Activated naive CD8-positive, alpha-beta T cell treated with anti-CD3 and anti-CD28 coated beads, Interleukin-2, amount 50 U/mL, for 24 hours (primary cell): Measurements from ENCODE around the gene XG.
"Not testable (repeated sequence)": the region's sequence is repeated elsewhere in the genome, so short reads cannot be mapped to it uniquely, and the experiment has no call there.

Experiments used
- ATAC-seq: fragments of 150-1000 bp; cut with Tn5 transposase; one replicate; pipeline ENCODE4 v1.10.0; 2021
- DNase-seq: peaks from one replicate; pipeline ENCODE4 v3.0.0; 2021
- H3K27ac Mint-ChIP-seq: one replicate; pipeline ENCODE4 v1.8.0; 2021; ENCODE audit warnings: mild to moderate bottlenecking, mixed read lengths
- H3K27me3 Mint-ChIP-seq: one replicate; pipeline ENCODE4 v1.8.0; 2021; ENCODE audit warnings: mixed read lengths
- H3K36me3 Mint-ChIP-seq: one replicate; pipeline ENCODE4 v1.8.0; 2021; ENCODE audit warnings: low read depth, mixed read lengths
- H3K4me1 Mint-ChIP-seq: one replicate; pipeline ENCODE4 v1.8.0; 2021; ENCODE audit warnings: mixed read lengths
- H3K4me3 Mint-ChIP-seq: one replicate; pipeline ENCODE4 v1.8.0; 2021; ENCODE audit warnings: mild to moderate bottlenecking, moderate library complexity, mixed read lengths
- H3K9me3 Mint-ChIP-seq: one replicate; pipeline ENCODE4 v1.8.0; 2021; ENCODE audit warnings: mixed read lengths

XG gene, protein sequence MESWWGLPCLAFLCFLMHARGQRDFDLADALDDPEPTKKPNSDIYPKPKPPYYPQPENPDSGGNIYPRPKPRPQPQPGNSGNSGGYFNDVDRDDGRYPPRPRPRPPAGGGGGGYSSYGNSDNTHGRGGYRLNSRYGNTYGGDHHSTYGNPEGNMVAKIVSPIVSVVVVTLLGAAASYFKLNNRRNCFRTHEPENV

DNA sequence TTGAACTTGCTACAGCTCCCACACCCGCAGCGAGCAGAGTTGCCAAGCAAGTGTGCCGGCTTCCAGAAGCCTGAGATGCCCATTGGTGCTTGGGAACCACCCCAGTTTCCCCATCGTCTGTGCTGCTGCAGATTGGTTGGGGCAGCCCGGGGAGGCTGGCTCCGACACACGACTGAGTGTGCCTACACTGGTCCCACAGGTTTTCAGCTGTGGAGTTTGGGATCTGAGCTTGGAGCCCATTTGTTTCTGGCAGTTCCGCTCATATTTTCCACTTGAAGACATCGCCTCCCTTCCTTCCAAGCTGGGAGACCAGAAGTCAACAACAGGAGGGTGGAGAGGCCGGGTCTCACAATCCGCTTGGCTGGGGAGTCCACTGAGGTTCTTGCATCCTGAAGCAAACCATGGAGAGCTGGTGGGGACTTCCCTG is at the start of gene XG:
XG (plus strand) TSS at position 167 of the 427 bp plus-strand sequence; CDS start at position 402, 235 bp downstream.
- DNase-seq, ATAC-seq, H3K9me3 Mint-ChIP-seq: not testable (repeated sequence)

DNA sequence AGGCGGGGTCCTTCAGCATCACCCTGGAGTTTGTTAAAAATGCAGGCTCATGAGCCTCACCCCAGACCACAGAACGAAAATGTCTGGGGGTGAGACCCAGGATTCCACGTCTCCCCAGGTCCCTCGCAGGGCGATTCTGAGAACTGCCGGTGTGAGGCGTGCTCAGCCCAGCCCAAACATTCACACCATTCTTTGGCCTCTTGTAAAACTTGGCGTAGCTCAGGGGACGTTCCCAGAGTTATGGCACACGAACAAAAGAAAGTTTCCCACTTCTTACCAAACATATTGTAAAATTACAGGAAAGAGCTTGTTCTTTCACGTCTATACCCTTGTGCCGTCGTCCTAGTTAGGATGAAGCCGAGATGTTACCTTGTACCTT is 47.9 kb upstream of the XG start:
- peaks cover 40% of the 10 kb centered on the region for H3K36me3 Mint-ChIP-seq
- ATAC-seq (no peak), DNase-seq (no peak)
- H3K4me1 Mint-ChIP-seq, result peaks cover 94% of the 10 kb centered on the region
- peak overlapping the region; percentile 65 for H3K4me3 Mint-ChIP-seq
- peak overlapping the region; percentile 70 for H3K27ac Mint-ChIP-seq
- H3K27me3 Mint-ChIP-seq, result no peaks in the 10 kb centered on the region
- H3K9me3 Mint-ChIP-seq, result peaks cover 6% of the 10 kb centered on the region

More for the DNA sequence above, at the start of gene XG:
- not testable (repeated sequence) for H3K4me3 Mint-ChIP-seq, H3K4me1 Mint-ChIP-seq, H3K36me3 Mint-ChIP-seq, H3K27ac Mint-ChIP-seq, H3K27me3 Mint-ChIP-seq

DNA sequence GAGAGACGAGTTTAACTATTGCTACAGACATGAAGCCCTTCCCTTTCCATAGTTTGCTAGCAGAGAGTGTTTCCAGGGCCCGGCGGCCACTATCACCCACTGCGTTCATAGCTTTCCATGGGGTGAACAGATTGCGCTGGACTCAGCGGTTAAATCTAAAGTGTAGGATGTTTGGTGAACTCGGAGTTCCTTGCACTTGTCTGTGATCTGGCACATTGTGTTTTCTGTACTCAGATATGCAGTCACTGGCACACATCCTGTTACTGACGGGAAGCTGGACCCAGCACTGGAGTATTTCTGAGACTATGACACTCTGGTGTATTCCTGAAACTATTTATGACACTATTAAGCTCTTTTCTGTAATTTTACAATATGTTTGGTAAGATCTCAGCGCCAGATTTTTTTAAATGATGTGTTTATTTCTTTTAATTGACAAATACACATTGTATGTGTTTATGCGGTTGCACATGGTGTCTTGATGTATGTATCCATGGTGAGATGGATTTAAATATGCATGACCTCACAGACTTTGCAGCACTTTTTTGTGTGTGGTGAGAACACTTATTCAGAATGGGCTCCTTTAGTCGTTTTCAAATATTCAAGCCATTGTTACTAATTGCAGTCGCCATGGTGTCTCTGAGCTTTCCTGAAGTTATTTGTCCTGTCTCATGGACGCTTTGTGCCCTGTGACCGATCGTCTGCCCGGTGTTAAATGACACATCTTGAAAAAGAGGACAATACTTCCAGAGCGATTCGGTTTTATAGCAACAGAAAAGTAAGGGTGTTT is 46.6 kb upstream of the XG start:
- peak overlapping the region; percentile 14 for H3K4me3 Mint-ChIP-seq
- peaks cover 33% of the 10 kb centered on the region for H3K36me3 Mint-ChIP-seq
- H3K27ac Mint-ChIP-seq, result peak overlapping the region; percentile 70
- H3K4me1 Mint-ChIP-seq, result peaks cover 96% of the 10 kb centered on the region
- ATAC-seq, result no peak
- DNase-seq, result no peak
- H3K27me3 Mint-ChIP-seq, result no peaks in the 10 kb centered on the region
- peaks cover 6% of the 10 kb centered on the region for H3K9me3 Mint-ChIP-seq

DNA sequence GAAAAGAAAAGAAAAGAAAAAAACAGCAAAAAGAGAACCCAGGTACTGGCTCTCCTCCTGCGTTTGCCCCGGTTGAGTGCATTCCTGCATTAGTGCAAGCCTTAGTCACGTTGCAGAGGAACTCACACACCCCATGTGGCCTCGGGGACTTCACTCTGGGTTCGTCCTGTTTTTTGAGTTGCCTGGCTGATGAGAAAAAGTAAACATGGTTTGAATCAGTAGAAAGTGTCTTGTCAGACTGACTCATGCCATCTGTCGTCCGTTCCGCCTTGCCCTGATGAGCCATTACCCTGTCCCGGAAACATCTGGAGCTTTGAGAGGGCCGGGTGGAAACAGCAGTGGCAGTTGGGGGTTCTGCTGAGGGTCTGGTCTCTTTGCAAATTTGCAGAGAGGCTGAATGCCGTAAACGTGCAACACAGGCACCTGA is 44.5 kb upstream of the XG start:
- H3K4me1 Mint-ChIP-seq, result peaks cover 92% of the 10 kb centered on the region
- H3K27ac Mint-ChIP-seq, result peak overlapping the region; percentile 87
- ATAC-seq (peak; percentile 71), DNase-seq (peak; percentile 65)
- no peaks in the 10 kb centered on the region for H3K27me3 Mint-ChIP-seq
- peak overlapping the region; percentile 64 for H3K4me3 Mint-ChIP-seq
- no peaks in the 10 kb centered on the region for H3K9me3 Mint-ChIP-seq
- peaks cover 31% of the 10 kb centered on the region for H3K36me3 Mint-ChIP-seq

DNA sequence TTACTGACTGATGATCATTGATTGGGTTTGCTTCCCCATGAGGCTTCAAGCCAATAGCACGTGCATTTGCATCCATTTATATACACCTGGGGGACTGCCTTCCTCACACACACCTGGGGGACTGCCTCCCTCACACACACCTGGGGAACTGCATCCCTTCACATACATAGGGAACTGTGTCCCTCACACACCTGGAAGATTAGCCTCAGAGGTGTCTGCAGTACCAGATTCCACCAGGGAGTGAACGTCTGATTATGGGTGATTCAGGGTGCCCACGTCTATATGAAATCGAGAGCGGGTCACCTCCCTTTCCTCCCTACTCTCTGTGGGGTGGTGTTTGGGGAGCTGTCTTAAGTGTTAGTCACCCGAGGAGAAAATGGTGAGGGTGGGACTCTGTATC is 43.8 kb upstream of the XG start:
- Mint-ChIP-seq H3K4me1 (peaks cover 85% of the 10 kb centered on the region), H3K36me3 (peaks cover 30% of the 10 kb centered on the region), H3K4me3 (peak overlapping the region; percentile 64), H3K9me3 (no peaks in the 10 kb centered on the region), H3K27me3 (no peaks in the 10 kb centered on the region), H3K27ac (peak overlapping the region; percentile 87)
- DNase-seq (no peak), ATAC-seq (peak; percentile 15)

DNA sequence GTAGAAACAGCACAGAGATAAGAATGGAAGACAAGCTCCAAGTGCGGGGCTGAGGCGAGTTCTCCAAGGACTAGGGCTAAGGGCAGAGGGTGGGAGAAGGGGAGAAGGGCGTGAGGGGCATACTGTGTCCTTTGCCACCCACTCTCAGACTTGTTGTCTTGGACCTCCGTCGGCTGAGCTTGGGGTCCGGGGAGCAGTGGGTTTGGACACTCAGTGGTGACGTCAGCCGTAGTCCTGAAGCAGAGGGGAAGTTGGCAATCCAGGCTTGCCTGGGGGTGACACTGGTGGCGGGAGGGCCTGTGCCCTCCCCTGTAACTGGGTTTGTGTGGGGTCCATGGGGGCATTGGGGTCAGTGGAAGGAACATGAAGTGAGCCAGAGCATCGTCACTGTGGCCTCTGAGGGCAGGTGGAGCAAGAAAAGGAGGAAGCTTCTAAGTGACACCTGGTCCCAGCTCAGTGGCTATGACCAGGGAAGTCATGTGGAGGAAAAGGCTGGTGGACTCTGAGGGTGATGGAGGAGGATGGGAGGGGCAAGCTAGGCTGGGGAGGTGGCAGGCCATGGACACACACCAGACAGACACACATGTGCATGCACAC is 43.1 kb upstream of the XG start:
- H3K4me1 Mint-ChIP-seq, result peaks cover 79% of the 10 kb centered on the region
- no peaks in the 10 kb centered on the region for H3K9me3 Mint-ChIP-seq
- H3K4me3 Mint-ChIP-seq, result peak overlapping the region; percentile 64
- H3K36me3 Mint-ChIP-seq, result peaks cover 29% of the 10 kb centered on the region
- no peak for ATAC-seq
- no peak for DNase-seq
- peak overlapping the region; percentile 87 for H3K27ac Mint-ChIP-seq
- no peaks in the 10 kb centered on the region for H3K27me3 Mint-ChIP-seq

DNA sequence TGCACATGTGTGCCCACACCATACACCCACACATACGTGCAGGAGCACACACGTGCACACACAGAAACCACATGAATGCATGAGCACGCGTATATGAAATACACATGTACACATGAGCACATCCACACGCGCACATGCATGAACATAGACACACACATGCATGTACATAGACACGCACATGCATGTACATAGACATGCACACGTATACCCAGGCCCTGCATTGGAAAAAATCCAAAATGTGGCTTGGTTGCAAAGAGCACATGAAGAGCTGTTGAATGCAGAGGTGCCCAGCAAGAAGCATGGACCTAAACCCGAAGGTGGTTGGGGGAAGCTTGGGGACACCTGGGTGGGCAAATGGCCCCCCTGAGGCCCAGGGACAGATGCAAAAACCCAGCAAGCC is 42.3 kb upstream of the XG start:
- peaks cover 37% of the 10 kb centered on the region for H3K36me3 Mint-ChIP-seq
- no peaks in the 10 kb centered on the region for H3K9me3 Mint-ChIP-seq
- H3K4me1 Mint-ChIP-seq, result peaks cover 74% of the 10 kb centered on the region
- ATAC-seq, result no peak
- DNase-seq, result no peak
- no peaks in the 10 kb centered on the region for H3K27me3 Mint-ChIP-seq
- peak overlapping the region; percentile 99 for H3K27ac Mint-ChIP-seq
- peak overlapping the region; percentile 72 for H3K4me3 Mint-ChIP-seq

DNA sequence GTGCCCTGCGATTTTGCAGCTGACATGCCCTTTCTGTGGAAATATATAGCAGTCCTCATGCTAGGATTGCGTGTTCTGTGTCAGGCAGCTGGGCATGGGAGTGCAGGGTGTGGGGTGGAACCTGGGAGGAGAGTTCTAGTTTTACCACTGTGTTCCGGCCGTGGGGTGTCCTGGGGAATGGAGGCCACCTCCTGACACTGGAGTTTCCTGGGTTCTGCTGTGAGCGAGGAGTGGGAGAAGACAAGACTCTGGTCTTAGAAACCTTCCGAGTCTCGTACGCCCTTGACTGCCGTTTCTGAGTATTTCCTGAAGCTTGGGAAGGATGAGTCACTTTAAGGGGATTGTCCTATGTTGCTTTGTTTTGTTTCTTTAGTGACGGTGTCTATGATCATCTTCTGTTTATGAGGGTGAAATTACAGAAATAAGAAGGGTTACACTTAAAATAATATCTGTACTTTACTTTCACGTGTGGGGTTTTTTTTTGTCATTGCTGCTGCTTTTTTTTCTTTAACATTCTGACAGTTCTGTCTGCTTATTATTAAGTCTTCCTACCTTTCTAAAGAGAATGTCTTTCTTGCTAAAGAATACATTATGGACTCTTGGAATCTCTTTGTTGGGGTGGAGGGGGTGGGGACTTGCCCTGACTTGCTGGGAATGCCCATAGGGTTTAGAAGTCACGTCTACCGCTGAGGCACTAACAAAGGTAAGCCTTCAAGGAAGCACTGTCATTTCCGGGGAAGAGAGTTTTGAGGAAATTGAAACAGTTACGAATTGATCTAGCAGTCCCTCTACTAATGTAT is 41.6 kb upstream of the XG start:
- DNase-seq (peak; percentile 49), ATAC-seq (peak; percentile 62)
- H3K4me1 Mint-ChIP-seq, result peaks cover 74% of the 10 kb centered on the region
- peak overlapping the region; percentile 72 for H3K4me3 Mint-ChIP-seq
- H3K36me3 Mint-ChIP-seq, result peaks cover 42% of the 10 kb centered on the region
- H3K27me3 Mint-ChIP-seq, result no peaks in the 10 kb centered on the region
- H3K9me3 Mint-ChIP-seq, result no peaks in the 10 kb centered on the region
- peak overlapping the region; percentile 99 for H3K27ac Mint-ChIP-seq

DNA sequence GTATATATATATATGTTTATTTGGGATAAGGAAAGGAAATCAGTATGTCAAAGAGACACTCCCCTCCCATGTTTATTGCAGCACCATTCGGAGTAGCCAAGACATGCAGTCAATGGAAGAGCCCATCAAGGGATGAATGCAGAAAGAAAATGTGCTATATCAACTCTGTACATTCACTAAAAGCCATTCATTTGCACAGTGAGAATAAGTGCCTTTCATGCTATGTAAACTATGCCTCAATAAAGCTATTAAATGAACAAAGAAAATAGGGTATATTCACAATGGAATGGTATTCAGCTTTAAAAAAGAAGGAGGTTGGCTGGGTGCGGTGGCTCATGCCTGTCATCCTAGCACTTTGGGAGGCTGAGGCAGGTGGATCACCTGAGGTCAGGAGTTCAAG is 40.4 kb upstream of the XG start:
- Mint-ChIP-seq H3K9me3 (no peaks in the 10 kb centered on the region), H3K36me3 (peaks cover 48% of the 10 kb centered on the region), H3K4me1 (peaks cover 74% of the 10 kb centered on the region), H3K27ac (peak overlapping the region; percentile 51), H3K27me3 (no peaks in the 10 kb centered on the region), H3K4me3 (no peak overlapping the region)
- DNase-seq, result no peak
- ATAC-seq, result no peak

DNA sequence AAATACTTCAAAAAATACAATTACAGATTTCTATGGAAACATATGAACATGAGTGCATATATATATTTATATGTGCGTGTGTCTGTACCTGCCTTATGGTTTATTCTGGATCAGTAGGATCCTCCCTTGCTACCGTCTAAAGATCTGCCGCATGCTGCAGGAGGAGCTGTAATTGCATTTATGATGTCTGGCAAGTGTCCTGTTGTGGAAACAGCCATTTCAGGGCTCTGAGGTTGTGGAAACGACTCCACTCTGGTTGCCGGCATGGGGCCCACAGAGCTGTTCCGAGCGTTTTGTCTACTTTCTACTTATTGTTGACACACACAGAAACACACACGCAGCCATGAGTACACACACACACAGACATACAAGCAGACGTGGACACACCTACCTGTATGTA is 39.4 kb upstream of the XG start:
- DNase-seq, result no peak
- Mint-ChIP-seq H3K27me3 (no peaks in the 10 kb centered on the region), H3K27ac (no peak overlapping the region), H3K4me3 (no peak overlapping the region), H3K9me3 (no peaks in the 10 kb centered on the region), H3K36me3 (peaks cover 56% of the 10 kb centered on the region), H3K4me1 (peaks cover 75% of the 10 kb centered on the region)
- ATAC-seq, result no peak

DNA sequence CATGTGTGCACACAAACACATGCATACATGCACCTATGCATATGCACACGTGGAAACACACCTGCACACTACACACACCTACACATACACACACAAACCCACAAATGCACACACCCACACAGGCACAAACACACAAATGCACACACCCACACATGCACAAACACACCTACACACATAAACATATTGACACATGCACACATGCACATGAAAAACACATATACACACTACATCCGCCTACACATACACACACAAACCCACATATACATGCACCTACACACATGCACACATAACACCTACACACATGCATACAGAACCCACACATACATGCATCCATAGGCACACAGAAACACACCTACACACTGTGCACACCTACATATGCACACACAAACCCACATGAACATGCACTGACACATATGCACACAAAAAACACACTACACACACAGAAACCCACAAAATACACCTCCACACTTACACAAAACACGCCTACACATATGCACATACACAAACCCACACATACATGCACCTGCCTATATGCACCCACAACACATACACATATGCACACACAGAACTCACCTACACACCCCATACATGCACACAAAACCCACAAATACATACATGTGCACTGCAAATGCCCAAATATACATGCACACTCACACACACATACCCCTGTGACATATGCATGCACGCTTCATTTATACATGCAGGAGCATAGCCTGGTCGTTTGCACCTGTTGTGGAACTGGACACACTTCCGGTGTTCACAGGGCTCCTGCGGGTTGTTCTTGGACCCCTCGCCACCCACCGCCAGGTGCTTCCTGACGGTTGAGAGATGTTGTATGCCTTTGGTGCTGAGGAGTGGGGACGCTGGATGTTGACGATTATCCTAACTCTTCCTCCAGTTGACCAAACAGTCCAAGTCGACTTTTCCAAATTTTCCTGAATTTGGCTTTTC is 38.7 kb upstream of the XG start:
- no peak overlapping the region for H3K4me3 Mint-ChIP-seq
- H3K4me1 Mint-ChIP-seq, result peaks cover 75% of the 10 kb centered on the region
- ATAC-seq, result no peak
- peak overlapping the region; percentile 53 for H3K27ac Mint-ChIP-seq
- H3K27me3 Mint-ChIP-seq, result no peaks in the 10 kb centered on the region
- no peak for DNase-seq
- H3K9me3 Mint-ChIP-seq, result no peaks in the 10 kb centered on the region
- H3K36me3 Mint-ChIP-seq, result peaks cover 58% of the 10 kb centered on the region

DNA sequence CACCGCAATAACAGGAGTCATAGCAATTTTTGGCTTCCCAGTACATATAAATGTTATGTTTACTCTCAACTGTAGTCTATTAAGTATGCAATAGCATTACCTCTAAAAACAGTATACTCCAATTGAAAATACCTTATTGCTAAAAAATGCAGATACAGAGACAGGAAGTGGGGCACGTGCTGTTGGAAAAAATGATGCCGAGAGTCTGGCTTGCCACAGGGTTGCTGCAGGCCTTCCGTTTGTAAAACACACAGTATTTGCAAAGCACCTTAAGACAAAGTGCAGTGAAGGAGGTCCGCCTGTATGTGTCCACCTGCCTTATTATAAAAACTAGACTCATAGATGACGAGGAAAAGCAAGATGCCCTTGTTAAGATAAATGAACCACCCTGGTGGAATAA is 37.3 kb upstream of the XG start:
- peak overlapping the region; percentile 67 for H3K27ac Mint-ChIP-seq
- peaks cover 60% of the 10 kb centered on the region for H3K36me3 Mint-ChIP-seq
- H3K4me1 Mint-ChIP-seq, result peaks cover 67% of the 10 kb centered on the region
- DNase-seq (peak; percentile 50), ATAC-seq (no peak)
- H3K27me3 Mint-ChIP-seq, result no peaks in the 10 kb centered on the region
- H3K4me3 Mint-ChIP-seq, result no peak overlapping the region
- no peaks in the 10 kb centered on the region for H3K9me3 Mint-ChIP-seq

DNA sequence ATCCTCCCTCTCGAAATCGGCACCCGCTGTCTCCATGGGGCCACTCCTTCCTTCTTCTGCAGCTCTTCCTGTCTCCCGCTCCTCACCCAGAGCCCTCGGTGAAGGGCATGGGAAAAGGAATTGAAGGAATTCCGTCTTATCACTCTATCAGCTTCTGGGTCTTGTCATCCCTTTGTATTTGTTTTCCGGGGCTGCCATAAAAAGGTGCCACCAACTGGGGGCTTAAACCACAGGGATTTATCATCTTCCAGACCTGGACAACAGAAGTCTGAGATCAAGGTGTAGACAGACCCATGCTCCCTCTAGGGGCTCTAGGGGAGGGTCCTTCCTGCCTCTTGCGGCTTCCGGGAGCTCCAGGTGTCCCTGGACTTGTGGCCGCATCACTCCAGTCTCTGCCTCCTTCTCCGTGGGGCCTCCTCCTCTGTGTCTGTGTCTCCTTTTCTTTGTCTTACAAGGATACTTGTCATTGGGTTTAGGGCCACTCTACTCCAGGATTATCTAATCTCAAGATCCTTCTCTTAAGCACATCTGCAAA is 36.7 kb upstream of the XG start:
- no peaks in the 10 kb centered on the region for H3K9me3 Mint-ChIP-seq
- no peak overlapping the region for H3K4me3 Mint-ChIP-seq
- H3K27me3 Mint-ChIP-seq, result no peaks in the 10 kb centered on the region
- H3K4me1 Mint-ChIP-seq, result peaks cover 61% of the 10 kb centered on the region
- ATAC-seq, result no peak
- no peak for DNase-seq
- peak overlapping the region; percentile 67 for H3K27ac Mint-ChIP-seq
- peaks cover 66% of the 10 kb centered on the region for H3K36me3 Mint-ChIP-seq
